Esophagus muscularis mucosa (tissue), 3 donors: ENCODE data around the gene TMEM250.

Experiments used
- EP300 ChIP-seq: sonication (generic); formaldehyde crosslinking; IDR thresholded peaks from one replicate; pipeline ENCODE4 v1.6.1; 2017; ENCODE audit warnings: antibody characterized with exemption
- TF ChIP-seq, protein P1 (sequence below), 3 experiments: fragments of 200-600 bp in 2 of 3; fragments of 450-650 bp in 1 of 3; sonication (generic) in 2 of 3; IDR thresholded peaks; one replicate each; pipeline ENCODE4 v1.5.1; 2017 to 2019; ENCODE audit warnings: antibody characterized with exemption in 3 of 3, mild to moderate bottlenecking in 2 of 3, moderate library complexity in 1 of 3

DNA sequence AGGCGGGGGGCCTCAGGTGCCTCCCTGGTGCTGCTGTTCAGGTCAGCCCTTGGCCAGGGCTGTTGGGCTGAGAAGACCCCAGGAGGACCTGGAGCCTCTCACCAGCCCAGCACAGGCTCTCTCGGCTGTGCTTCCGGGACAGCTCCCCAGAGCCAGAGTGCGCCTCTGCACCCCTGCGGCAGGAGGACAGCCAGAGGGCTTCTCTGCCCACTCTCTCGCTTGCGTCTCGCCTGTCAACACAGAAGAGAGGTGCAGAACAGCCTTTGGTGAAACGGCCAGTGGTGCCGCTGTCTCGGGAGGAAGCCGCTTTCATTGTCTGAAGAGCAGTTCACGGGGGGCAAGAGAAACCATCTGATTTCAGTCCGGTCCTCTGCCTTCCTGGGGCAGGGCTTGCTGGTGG lies 19.8 kb downstream of the TMEM250 start:
- TF ChIP-seq EP300, result no peak
- TF ChIP-seq, protein P1, sequence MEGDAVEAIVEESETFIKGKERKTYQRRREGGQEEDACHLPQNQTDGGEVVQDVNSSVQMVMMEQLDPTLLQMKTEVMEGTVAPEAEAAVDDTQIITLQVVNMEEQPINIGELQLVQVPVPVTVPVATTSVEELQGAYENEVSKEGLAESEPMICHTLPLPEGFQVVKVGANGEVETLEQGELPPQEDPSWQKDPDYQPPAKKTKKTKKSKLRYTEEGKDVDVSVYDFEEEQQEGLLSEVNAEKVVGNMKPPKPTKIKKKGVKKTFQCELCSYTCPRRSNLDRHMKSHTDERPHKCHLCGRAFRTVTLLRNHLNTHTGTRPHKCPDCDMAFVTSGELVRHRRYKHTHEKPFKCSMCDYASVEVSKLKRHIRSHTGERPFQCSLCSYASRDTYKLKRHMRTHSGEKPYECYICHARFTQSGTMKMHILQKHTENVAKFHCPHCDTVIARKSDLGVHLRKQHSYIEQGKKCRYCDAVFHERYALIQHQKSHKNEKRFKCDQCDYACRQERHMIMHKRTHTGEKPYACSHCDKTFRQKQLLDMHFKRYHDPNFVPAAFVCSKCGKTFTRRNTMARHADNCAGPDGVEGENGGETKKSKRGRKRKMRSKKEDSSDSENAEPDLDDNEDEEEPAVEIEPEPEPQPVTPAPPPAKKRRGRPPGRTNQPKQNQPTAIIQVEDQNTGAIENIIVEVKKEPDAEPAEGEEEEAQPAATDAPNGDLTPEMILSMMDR (IDR thresholded peaks at IDR 0.05), result no peak
